HepG2 (cell line): Measurements from ENCODE around the gene HLA-DQA1. TPM values are rescaled to one million over a fixed set of nuclear protein-coding genes. Genes with fewer than 3 reads are reported as not detected.
"Not testable (repeated sequence)": the region's sequence is repeated elsewhere in the genome, so short reads cannot be mapped to it uniquely, and the experiment has no call there.

Experiments used
- ATAC-seq: fragments of 200-7000 bp; cut with Tn5 transposase; 3 replicates; pipeline ENCODE4 v1.9.1; 2020; ENCODE audit warnings: mild to moderate bottlenecking, moderate library complexity
- BruUV-seq: library from RNA; stranded (reverse); fragments of 400-500 nt; replicated peaks from 2 replicates; lab custom pipeline; 2021; lab: Mats Ljungman, UMichigan
- CTCF ChIA-PET: fragments of 300-600 bp; formaldehyde crosslinking; extraction: SDS; loops from one replicate; lab custom pipeline; 2021; ENCODE audit warnings: low total read pairs, inconsistent platforms, low intra/inter-chr PET ratio; lab: Yijun Ruan, JAX
- POLR2A ChIA-PET: fragments of 350-600 bp; sonication (Branson Sonifier 250); formaldehyde crosslinking; loops from one replicate; lab custom pipeline; 2020; ENCODE audit warnings: antibody characterized with exemption, inconsistent platforms; lab: Yijun Ruan, JAX
- DNase-seq: peaks from one replicate; pipeline ENCODE4 v3.0.0-alpha.2; 2015; ENCODE audit warnings: low spot score
- FAIRE-seq: peaks from 3 replicates; lab custom pipeline; 2011; peaks lifted over from hg19 to GRCh38; lab: Jason Lieb, UNC
- H2AFZ ChIP-seq: one replicate; pipeline ENCODE4 v1.6.1; 2011; ENCODE audit warnings: low read length, inconsistent platforms
- H3K27ac ChIP-seq: fragments of 300-600 bp; 3 replicates; pipeline ENCODE4 v1.8.0; 2011; ENCODE audit warnings: mixed run types, mild to moderate bottlenecking, mixed read lengths, low read length, inconsistent platforms; ENCODE audit not compliant: insufficient read depth; ENCODE audit errors: extremely low read length
- H3K27me3 ChIP-seq, 2 experiments: fragments of 200-600 bp in 1 of 2; 2 replicates in 1 of 2; 3 replicates in 1 of 2; pipeline versions ENCODE4 v1.6.0 to v1.8.0; 2011; ENCODE audit warnings: low read length in 2 of 2, mild to moderate bottlenecking in 2 of 2, moderate library complexity in 2 of 2, inconsistent platforms in 1 of 2; ENCODE audit not compliant: insufficient read depth in 2 of 2, control insufficient read depth in 1 of 2
- H3K36me3 ChIP-seq, 2 experiments: fragments of 200-600 bp in 1 of 2; replicated peaks in 1 of 2; 2 replicates in 1 of 2; 3 replicates in 1 of 2; pipeline versions ENCODE4 v1.5.1 to v1.8.0; 2011; ENCODE audit warnings: low read length in 2 of 2, inconsistent platforms in 1 of 2; ENCODE audit not compliant: insufficient read depth in 2 of 2, control insufficient read depth in 1 of 2
- H3K4me1 ChIP-seq: 2 replicates; pipeline ENCODE4 v1.5.1; 2012; ENCODE audit warnings: low read length, inconsistent platforms; ENCODE audit not compliant: insufficient read depth
- H3K4me2 ChIP-seq: 2 replicates; pipeline ENCODE4 v1.6.0; 2011; ENCODE audit warnings: low read depth, low read length, inconsistent platforms
- H3K4me3 ChIP-seq, 3 experiments: fragments of 200-600 bp in 1 of 3; sonication (generic), shearing (Covaris generic) in 1 of 3; replicated peaks in 1 of 3; 2 replicates each; pipeline ENCODE4 v1.5.1; 2011 to 2016; ENCODE audit warnings: low read length in 3 of 3, inconsistent platforms in 2 of 3, low read depth in 2 of 3, mild to moderate bottlenecking in 2 of 3, control low read depth in 1 of 3, mixed read lengths in 1 of 3; ENCODE audit not compliant: insufficient read depth in 1 of 3
- H3K79me2 ChIP-seq: one replicate; pipeline ENCODE4 v1.6.1; 2011; ENCODE audit warnings: low read length, inconsistent platforms; ENCODE audit not compliant: insufficient read depth
- H3K9ac ChIP-seq: 2 replicates; pipeline ENCODE4 v1.6.0; 2011; ENCODE audit warnings: mild to moderate bottlenecking, low read depth, low read length, inconsistent platforms; ENCODE audit not compliant: insufficient read depth
- H3K9me3 ChIP-seq: 2 replicates; pipeline ENCODE4 v1.5.1; 2012; ENCODE audit warnings: mild to moderate bottlenecking, low read length
- H4K20me1 ChIP-seq: 2 replicates; pipeline ENCODE4 v1.6.0; 2011; ENCODE audit warnings: inconsistent platforms, mild to moderate bottlenecking, low read length, moderate library complexity; ENCODE audit not compliant: insufficient read depth
- CREB1 ChIP-seq, 2 experiments: fragments of 450-650 bp in 1 of 2; IDR thresholded peaks; 2 replicates each; pipeline ENCODE4 v1.6.1; 2016 to 2017; ENCODE audit warnings: control low read depth in 1 of 2, mild to moderate bottlenecking in 1 of 2, missing compliant biosample characterization in 1 of 2, missing genetic modification characterization in 1 of 2
- GATAD2A ChIP-seq: IDR thresholded peaks from 2 replicates; pipeline ENCODE4 v1.6.1; 2016
- HHEX ChIP-seq: IDR thresholded peaks from 2 replicates; pipeline ENCODE4 v1.6.1; 2016; ENCODE audit warnings: control low read depth
- NCOA5 ChIP-seq: sonication (generic); formaldehyde crosslinking; IDR thresholded peaks from 2 replicates; pipeline ENCODE4 v1.4.0; 2020; ENCODE audit warnings: missing genetic modification reagents
- RFX5 ChIP-seq: IDR thresholded peaks from 2 replicates; pipeline ENCODE4 v1.6.1; 2011; ENCODE audit warnings: low read depth, low read length, improper control_type of control experiment
- RFXANK ChIP-seq: IDR thresholded peaks from 2 replicates; pipeline ENCODE4 v1.6.1; 2016
- RFXAP ChIP-seq: sonication (generic); formaldehyde crosslinking; IDR thresholded peaks from 2 replicates; pipeline ENCODE4 v1.4.0; 2020; ENCODE audit warnings: missing genetic modification reagents, borderline replicate concordance
- ZNF251 ChIP-seq: sonication (generic); formaldehyde crosslinking; IDR thresholded peaks from 2 replicates; pipeline ENCODE4 v1.9.0; 2021; ENCODE audit warnings: mild to moderate bottlenecking, missing genetic modification reagents
- WGBS: methylation state at CpG from one replicate; pipeline ENCODE4 v1.1.6; 2017; ENCODE audit warnings: low lambda C conversion rate; 5-methylcytosine and 5-hydroxymethylcytosine counted together
- in situ Hi-C: cut with HindIII; loops from 2 replicates; pipeline ENCODE4 v1.10.0; 2017; ENCODE audit warnings: low pct_unique_long_range_greater_than_20kb; ENCODE audit not compliant: extremely low pct_ligation_motif_present
- intact Hi-C: fragments of 100-400 bp; cut with micrococcal nuclease; formaldehyde crosslinking; loops from one replicate; pipeline ENCODE4 v1.10.0; 2022; ENCODE audit not compliant: unreplicated experiment
- polyA plus RNA-seq, 8 experiments: library from polyadenylated mRNA; depleted of rRNA in 3 of 8; stranded (reverse) in 7 of 8; unstranded in 1 of 8; fragments of >200 nt; fragmentation: Illumina TruSeq in 4 of 8; extraction: Trizol in 4 of 8; gene quantifications; 2 replicates each; pipeline versions ENCODE4 v1.2.1 to v1.2.3, GENCODE V29; 2011 to 2016; ENCODE audit warnings: low read depth in 4 of 8, missing spikeins in 1 of 8, mixed read lengths in 1 of 8; ENCODE audit not compliant: insufficient read depth in 1 of 8
- total RNA-seq, 5 experiments: library from RNA; depleted of rRNA; stranded (reverse); fragments of >200 nt; fragmentation: Illumina TruSeq; extraction: Trizol; gene quantifications; 2 replicates each; pipeline ENCODE4 v1.2.3, GENCODE V29; 2016; ENCODE audit warnings: low read depth in 1 of 5

HLA-DQA1 gene
- total and polyA plus RNA-seq, 2 of the 13 experiments (the other 11 are each of a cell fraction or from before 2014, with no cell fraction given), result not detected

GRCh38 chr6:32589596-32590449 lies 47.4 kb upstream of the HLA-DQA1 start, which contains the start of gene HLA-DRB1:
TSS of gene HLA-DRB1 (minus strand) at chr6:32589848. CDS start at chr6:32589742, 106 bp downstream.
- in situ Hi-C loops (loop anchor here (5.0 kb wide), 1 partner anchor 63 kb away; no protein-coding TSS in a partner anchor), intact Hi-C loops (no loop called here)
- Histone ChIP-seq H3K36me3 (no peaks in the 10 kb centered on the region), H3K79me2 (no peaks in the 10 kb centered on the region), H3K4me1 (no peaks in the 10 kb centered on the region), H4K20me1 (no peaks in the 10 kb centered on the region), H3K27me3 (no peaks in the 10 kb centered on the region; a peak in 1 of 5 replicates), H2AFZ (no peak within 1 kb of the TSS), H3K27ac (no peak within 1 kb of the TSS), H3K4me3 (no peak within 1 kb of the TSS), H3K9ac (no peak within 1 kb of the TSS), H3K9me3 (no peaks in the 10 kb centered on the region), H3K4me2 (no peak within 1 kb of the TSS)
- DNase-seq (peak; percentile 41), FAIRE-seq (peak; percentile 72), ATAC-seq (peak; percentile 93)
- WGBS, result 33% methylated on average over 8 of the region's 9 CpGs
- CTCF ChIA-PET, result no interaction called here
- POLR2A ChIA-PET, result no interaction called here
- BruUV-seq, result no TSS peak
- TF ChIP-seq CREB1 (IDR thresholded peaks at IDR 0.05) (no peak), CREB1 (CRISPR knock-in tag; IDR thresholded peaks at IDR 0.05) (peak; percentile 39; the same call in 1 of the 2 replicates), RFX5 (peak; percentile 94), GATAD2A (CRISPR knock-in tag) (no peak), NCOA5 (CRISPR knock-in tag) (no peak), RFXAP (CRISPR knock-in tag) (peak; percentile 84; the same call in 1 of the 2 replicates), HHEX (no peak), ZNF251 (CRISPR knock-in tag) (no peak), RFXANK (CRISPR knock-in tag) (peak; percentile 96)

GRCh38 chr6:32590713-32591112 lies 46.5 kb upstream of the HLA-DQA1 start:
- H3K27me3 ChIP-seq, H3K27ac ChIP-seq, FAIRE-seq, intact Hi-C loops, ATAC-seq, DNase-seq, CTCF ChIA-PET, H3K4me1 ChIP-seq, H3K36me3 ChIP-seq, H3K9me3 ChIP-seq, H3K4me2 ChIP-seq, POLR2A ChIA-PET, H3K9ac ChIP-seq, H3K4me3 ChIP-seq, BruUV-seq, H3K79me2 ChIP-seq, in situ Hi-C loops, H4K20me1 ChIP-seq, H2AFZ ChIP-seq: not testable (repeated sequence)
- 17% methylated on average over 10 of the region's 10 CpGs for WGBS
